Limb (tissue), 2 donors: ENCODE measurements around the gene TMPRSS13.

ENCODE experiments used
- DNase-seq, 2 donors: peaks; one replicate each; pipeline ENCODE4 v3.0.0-alpha.2; 2016; ENCODE audit errors: extremely low spot score in 2 of 2

TMPRSS13 gene

DNA sequence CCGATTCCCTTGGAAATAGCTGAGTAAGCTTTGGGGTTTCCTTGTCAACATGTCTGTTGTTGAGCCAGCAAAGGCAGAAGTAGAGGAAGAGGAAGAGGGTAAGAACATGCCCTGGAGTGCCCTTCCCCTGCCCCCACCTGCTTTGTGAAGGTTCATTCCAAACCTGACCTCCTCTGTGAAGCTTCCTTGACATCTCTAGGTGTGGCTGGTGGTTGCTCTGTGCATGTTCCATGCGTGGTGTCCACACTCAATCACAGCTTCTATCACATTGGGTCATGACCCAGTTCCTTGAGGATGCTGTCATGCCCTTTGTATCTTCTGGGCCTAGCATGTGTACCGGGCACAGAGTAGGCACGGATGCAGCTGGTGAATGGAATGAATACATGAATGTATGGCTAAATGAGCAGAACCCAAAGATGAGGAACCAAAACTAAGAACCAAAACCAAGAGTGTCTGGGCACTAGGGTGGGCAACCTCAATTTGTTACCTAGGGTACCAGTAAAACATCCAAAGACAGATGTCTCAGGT is 29.0 kb downstream of the TMPRSS13 start:
- peak in 1 of 2 donors; percentile 6 for DNase-seq

GRCh38 chr11:117898059-117898458 is 31.1 kb downstream of the TMPRSS13 start:
- DNase-seq: no peak

- DNase-seq: no peak
Measured at GRCh38 chr11:117892651-117893050, 36.6 kb downstream of the TMPRSS13 start.

GRCh38 chr11:117891362-117891761 is 37.8 kb downstream of the TMPRSS13 start:
- no peak for DNase-seq

- DNase-seq: no peak
Measured at GRCh38 chr11:117888139-117888566, 41.0 kb downstream of the TMPRSS13 start.

GRCh38 chr11:117887431-117888138 is 41.6 kb downstream of the TMPRSS13 start:
- no peak for DNase-seq

GRCh38 chr11:117885777-117886176 is 43.4 kb downstream of the TMPRSS13 start:
- DNase-seq: peak; percentile 60 to 62

GRCh38 chr11:117884994-117885393 is 44.2 kb downstream of the TMPRSS13 start:
- DNase-seq: no peak

DNA sequence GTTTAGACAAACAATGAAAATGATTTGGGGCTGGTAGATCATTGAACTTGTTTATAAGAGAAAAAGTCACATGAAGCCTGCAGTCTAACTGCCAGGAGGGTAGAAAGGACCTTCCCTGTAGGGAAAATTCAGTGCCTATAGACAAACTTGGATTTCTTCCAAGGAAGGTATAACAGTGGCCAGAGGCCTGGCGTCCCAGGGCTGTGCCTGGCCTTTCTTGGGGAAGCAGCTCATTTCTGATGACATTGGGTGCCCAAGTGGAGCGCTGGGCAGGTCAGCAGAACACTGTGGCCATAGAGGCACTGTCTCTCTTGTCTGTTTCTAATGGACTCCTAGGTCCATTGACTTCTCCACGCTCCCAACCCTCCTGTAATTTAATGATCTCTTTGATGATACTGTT is 46.1 kb downstream of the TMPRSS13 start:
- DNase-seq: no peak

GRCh38 chr11:117882311-117882905 is 46.8 kb downstream of the TMPRSS13 start:
- no peak for DNase-seq

GRCh38 chr11:117881217-117881616 is 48.0 kb downstream of the TMPRSS13 start:
- DNase-seq: no peak

GRCh38 chr11:117879516-117880480 is 49.4 kb downstream of the TMPRSS13 start:
- no peak for DNase-seq

GRCh38 chr11:117878939-117879475 is 50.2 kb downstream of the TMPRSS13 start:
- no peak for DNase-seq

- no peak for DNase-seq
Measured at GRCh38 chr11:117878314-117878938, 50.8 kb downstream of the TMPRSS13 start.

GRCh38 chr11:117877120-117877784 is 52.0 kb downstream of the TMPRSS13 start:
- DNase-seq: no peak

DNA sequence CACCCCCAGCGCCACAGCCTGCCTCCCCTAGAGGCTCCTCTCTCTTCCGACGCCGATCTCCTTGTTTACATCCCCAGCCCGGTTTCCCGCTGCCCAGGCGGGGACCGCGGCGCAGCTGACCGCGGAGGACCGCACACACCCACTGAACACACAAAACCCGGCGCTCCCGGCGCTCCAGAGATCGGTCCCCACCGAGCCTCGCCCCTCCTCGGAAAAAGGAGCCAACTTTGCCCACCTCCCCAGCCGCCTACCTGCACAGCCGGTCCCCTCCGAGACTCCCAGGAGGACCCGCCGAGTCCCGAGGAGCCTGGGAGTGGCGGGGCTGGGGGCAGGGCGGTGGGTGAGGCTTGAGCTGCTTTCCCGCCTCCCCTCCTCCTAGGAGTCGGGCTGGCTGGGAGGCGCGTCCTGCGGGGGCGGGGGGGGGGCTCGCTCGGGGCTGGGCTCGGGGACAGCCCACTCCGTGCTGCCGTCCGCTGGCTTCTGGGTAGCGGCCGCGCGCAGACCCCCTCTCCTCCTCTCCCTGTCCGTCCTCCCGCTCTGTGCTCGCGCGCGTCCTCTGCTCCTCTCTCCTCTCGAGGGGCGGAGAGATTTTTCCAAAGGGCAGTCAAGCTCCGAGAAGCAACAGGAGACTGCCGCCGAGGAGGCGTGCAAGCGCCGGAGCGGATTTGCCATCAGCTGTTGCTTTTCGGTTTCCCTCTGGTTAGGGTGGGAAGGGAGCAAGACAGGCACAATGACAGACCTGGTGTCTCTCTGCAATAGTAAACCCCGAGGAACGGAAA is 52.7 kb downstream of the TMPRSS13 start, which contains the start of gene FXYD6:
TSS of gene FXYD6 (minus strand) at position 318 of the 779 bp plus-strand sequence. CDS start 33,882 bp downstream, outside the sequence.
- DNase-seq: peak; percentile 87 to 90

GRCh38 chr11:117876059-117876340 is 53.2 kb downstream of the TMPRSS13 start:
- peak in 1 of 2 donors; percentile 51 for DNase-seq

GRCh38 chr11:117875382-117876058 is 53.7 kb downstream of the TMPRSS13 start:
- DNase-seq: peak in 1 of 2 donors; percentile 62

DNA sequence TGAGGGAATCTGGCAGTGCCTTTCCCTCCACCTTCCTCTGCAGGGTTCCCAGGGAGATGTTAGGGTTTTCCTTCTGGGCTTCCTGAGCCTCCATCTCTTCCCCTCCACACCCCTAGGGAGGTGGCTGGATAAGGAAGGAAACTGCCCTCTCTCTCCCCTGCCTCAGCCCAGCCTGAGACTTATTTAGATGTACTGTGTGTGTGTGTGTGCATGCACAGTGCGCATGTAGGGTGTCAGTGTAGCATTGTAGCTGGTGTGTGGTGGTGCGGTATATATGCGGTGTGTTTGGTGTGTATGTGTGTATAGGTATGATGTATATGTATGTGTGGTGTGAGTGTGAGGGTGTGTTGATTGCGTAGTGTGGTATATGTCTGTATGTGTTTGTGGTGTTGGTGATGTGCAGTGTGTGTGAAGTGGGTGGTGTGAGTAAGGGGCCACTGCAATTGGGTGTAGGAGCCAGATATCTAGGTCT is 54.3 kb downstream of the TMPRSS13 start:
- no peak for DNase-seq
